ENCODE results near the gene ATP6V1C2.

- TF ChIP-seq ZNF747 (tag by site-specific recombination; IDR thresholded peaks at IDR 0.05): no peak
- no peak for TF ChIP-seq ZBTB49 (tag by site-specific recombination; IDR thresholded peaks at IDR 0.05; ENCODE audit: low read depth)
- TF ChIP-seq KLF8 (tag by site-specific recombination; IDR thresholded peaks at IDR 0.05): no peak
- no peak for TF ChIP-seq ZBTB7A (tag by site-specific recombination; IDR thresholded peaks at IDR 0.05; ENCODE audit: low read depth)
- no peak for TF ChIP-seq CTCF (tag by site-specific recombination; IDR thresholded peaks at IDR 0.05)
- no peak for TF ChIP-seq TRIM28 (IDR thresholded peaks at IDR 0.05; ENCODE audit: borderline replicate concordance, low read length)
- no peak for TF ChIP-seq ZNF530 (tag by site-specific recombination; IDR thresholded peaks at IDR 0.05; ENCODE audit: low read depth)
- TF ChIP-seq ZNF202 (tag by site-specific recombination; IDR thresholded peaks at IDR 0.05; ENCODE audit: borderline replicate concordance): no peak
- no peak for TF ChIP-seq ZNF785 (tag by site-specific recombination; IDR thresholded peaks at IDR 0.05)
These were observed 75.3 kb downstream of the ATP6V1C2 start for GRCh38 chr2:10796703-10797102.

Measured in HEK293 (cell line).